Hepatocyte (in vitro differentiated cells): ENCODE data around the gene VANGL1. TPM values are rescaled to one million over a fixed set of nuclear protein-coding genes. Genes with fewer than 3 reads are reported as not detected.

Source experiments
- DNase-seq: peaks from one replicate; pipeline ENCODE4 v3.0.0-alpha.2; 2016; ENCODE audit warnings: low spot score
- H2AFZ ChIP-seq: fragments of 200-600 bp; sonication (generic); 2 replicates; pipeline ENCODE4 v1.6.0; 2016; ENCODE audit warnings: antibody characterized with exemption, mild to moderate bottlenecking
- H3K27ac ChIP-seq: fragments of 200-600 bp; sonication (generic); 2 replicates; pipeline ENCODE4 v1.5.1; 2016; ENCODE audit warnings: mild to moderate bottlenecking
- H3K27me3 ChIP-seq: fragments of 200-600 bp; sonication (generic); 2 replicates; pipeline ENCODE4 v1.6.1; 2016
- H3K36me3 ChIP-seq: fragments of 200-600 bp; sonication (generic); replicated peaks from 2 replicates; pipeline ENCODE4 v1.5.1; 2016; ENCODE audit warnings: low read depth; ENCODE audit not compliant: insufficient read depth
- H3K4me1 ChIP-seq: fragments of 200-600 bp; sonication (generic); 2 replicates; pipeline ENCODE4 v1.5.1; 2016; ENCODE audit warnings: mild to moderate bottlenecking, moderate library complexity; ENCODE audit not compliant: insufficient read depth
- H3K4me2 ChIP-seq: fragments of 200-600 bp; sonication (generic); 2 replicates; pipeline ENCODE4 v1.6.0; 2016
- H3K4me3 ChIP-seq: fragments of 200-600 bp; sonication (generic); 2 replicates; pipeline ENCODE4 v1.5.1; 2016; ENCODE audit warnings: mild to moderate bottlenecking
- H3K79me2 ChIP-seq: fragments of 200-600 bp; sonication (generic); 2 replicates; pipeline ENCODE4 v1.6.0; 2017; ENCODE audit warnings: mild to moderate bottlenecking
- H3K9me2 ChIP-seq: fragments of 200-600 bp; sonication (generic); replicated peaks from 2 replicates; pipeline ENCODE4 v1.6.0; 2017; ENCODE audit warnings: mild to moderate bottlenecking; ENCODE audit not compliant: insufficient read depth
- H3K9me3 ChIP-seq: fragments of 200-600 bp; sonication (generic); 2 replicates; pipeline ENCODE4 v1.5.1; 2016; ENCODE audit warnings: low read depth, mild to moderate bottlenecking
- H4K20me1 ChIP-seq: fragments of 200-600 bp; sonication (generic); 2 replicates; pipeline ENCODE4 v1.6.0; 2016; ENCODE audit warnings: mild to moderate bottlenecking; ENCODE audit not compliant: insufficient read depth, poor library complexity, severe bottlenecking
- EZH2 ChIP-seq: fragments of 200-600 bp; sonication (generic); IDR thresholded peaks from 2 replicates; pipeline ENCODE4 v1.6.1; 2016; ENCODE audit warnings: antibody characterized with exemption, mild to moderate bottlenecking, borderline replicate concordance
- EZH2phosphoT487 ChIP-seq: fragments of 200-600 bp; sonication (generic); IDR thresholded peaks from one replicate; pipeline ENCODE4 v1.6.1; 2018; ENCODE audit warnings: antibody characterized with exemption, mild to moderate bottlenecking, low read depth, moderate library complexity; ENCODE audit not compliant: unreplicated experiment, severe bottlenecking
- WGBS: methylation state at CpG from one replicate; pipeline ENCODE4 v1.1.6; 2016; ENCODE audit warnings: low lambda C conversion rate; ENCODE audit errors: missing lambda C conversion rate; 5-methylcytosine and 5-hydroxymethylcytosine counted together
- polyA plus RNA-seq: library from polyadenylated mRNA; unstranded; fragments of >200 nt; fragmentation: Nextera tagmentation; extraction: Ambion mirVana; gene quantifications from 2 replicates; pipeline ENCODE4 v1.2.1, GENCODE V29; 2016
- total RNA-seq: library from RNA; depleted of rRNA; stranded (reverse); fragments of >200 nt; gene quantifications from 2 replicates; pipeline ENCODE4 v1.2.3, GENCODE V29; 2014
- TF ChIP-seq, protein P1 (sequence below): fragments of 200-600 bp; sonication (generic); IDR thresholded peaks from 2 replicates; pipeline ENCODE4 v1.5.1; 2016; ENCODE audit warnings: antibody characterized with exemption, mild to moderate bottlenecking; ENCODE audit not compliant: poor library complexity

The VANGL1 gene
- total and polyA plus RNA-seq, 2 experiments from 2014 or later: 11.6 to 12.1 TPM

DNA sequence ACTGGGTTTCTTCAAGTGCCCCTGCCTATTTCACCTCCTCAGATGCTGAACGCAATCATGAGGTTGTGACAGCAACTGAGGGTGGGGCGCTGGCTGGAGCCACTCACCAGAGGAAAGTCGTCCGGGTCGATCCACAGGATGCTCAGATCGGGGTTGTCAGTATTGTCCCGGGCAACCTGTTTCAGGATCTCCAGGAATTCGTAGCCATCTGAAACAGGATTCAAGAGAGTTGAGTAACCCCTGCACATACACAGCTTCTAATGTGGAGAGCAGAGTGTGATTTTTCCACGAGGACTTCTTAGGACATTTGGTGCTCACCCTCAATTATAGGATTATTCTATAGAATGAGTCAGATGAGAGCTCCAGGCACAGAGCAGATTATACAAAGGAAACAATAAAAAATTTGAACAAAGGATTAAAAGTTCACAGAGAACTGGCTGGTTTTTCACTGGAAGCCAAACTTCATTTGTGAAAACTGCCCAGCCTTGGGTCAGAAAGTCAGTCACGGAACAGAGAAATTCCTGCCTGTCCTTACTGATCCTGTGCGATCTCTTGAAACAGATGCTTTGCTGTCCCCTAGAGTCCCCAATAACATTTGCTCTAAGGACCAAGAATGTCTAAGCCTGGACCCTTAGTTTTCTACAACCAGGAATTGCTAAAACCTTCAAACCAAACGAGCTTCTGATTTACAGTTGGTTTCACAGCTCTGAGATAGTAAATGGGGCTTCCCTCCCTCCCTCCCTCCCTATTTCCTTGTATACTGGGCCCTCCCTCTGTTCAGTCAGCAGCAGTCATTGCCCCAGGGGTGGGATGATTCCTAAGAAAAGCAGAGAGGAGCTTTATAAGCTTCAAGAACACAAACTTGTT is 63.5 kb downstream of the VANGL1 start:
- 79% methylated on average over 12 of the region's 12 CpGs for WGBS
- peak; percentile 36 for DNase-seq
- no peak overlapping the region for H2AFZ ChIP-seq
- no peaks in the 10 kb centered on the region for H3K79me2 ChIP-seq
- peak overlapping the region; percentile 15 for H3K27ac ChIP-seq
- H4K20me1 ChIP-seq: no peaks in the 10 kb centered on the region
- no peaks in the 10 kb centered on the region for H3K9me3 ChIP-seq
- TF ChIP-seq EZH2 (no peak), EZH2phosphoT487 (no peak)
- TF ChIP-seq, protein P1, sequence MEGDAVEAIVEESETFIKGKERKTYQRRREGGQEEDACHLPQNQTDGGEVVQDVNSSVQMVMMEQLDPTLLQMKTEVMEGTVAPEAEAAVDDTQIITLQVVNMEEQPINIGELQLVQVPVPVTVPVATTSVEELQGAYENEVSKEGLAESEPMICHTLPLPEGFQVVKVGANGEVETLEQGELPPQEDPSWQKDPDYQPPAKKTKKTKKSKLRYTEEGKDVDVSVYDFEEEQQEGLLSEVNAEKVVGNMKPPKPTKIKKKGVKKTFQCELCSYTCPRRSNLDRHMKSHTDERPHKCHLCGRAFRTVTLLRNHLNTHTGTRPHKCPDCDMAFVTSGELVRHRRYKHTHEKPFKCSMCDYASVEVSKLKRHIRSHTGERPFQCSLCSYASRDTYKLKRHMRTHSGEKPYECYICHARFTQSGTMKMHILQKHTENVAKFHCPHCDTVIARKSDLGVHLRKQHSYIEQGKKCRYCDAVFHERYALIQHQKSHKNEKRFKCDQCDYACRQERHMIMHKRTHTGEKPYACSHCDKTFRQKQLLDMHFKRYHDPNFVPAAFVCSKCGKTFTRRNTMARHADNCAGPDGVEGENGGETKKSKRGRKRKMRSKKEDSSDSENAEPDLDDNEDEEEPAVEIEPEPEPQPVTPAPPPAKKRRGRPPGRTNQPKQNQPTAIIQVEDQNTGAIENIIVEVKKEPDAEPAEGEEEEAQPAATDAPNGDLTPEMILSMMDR: no peak
- peaks cover 13% of the 10 kb centered on the region for H3K4me1 ChIP-seq
- H3K4me2 ChIP-seq: no peak overlapping the region
- H3K36me3 ChIP-seq: no peaks in the 10 kb centered on the region
- H3K9me2 ChIP-seq: no peaks in the 10 kb centered on the region
- no peaks in the 10 kb centered on the region for H3K27me3 ChIP-seq
- no peak overlapping the region for H3K4me3 ChIP-seq

DNA sequence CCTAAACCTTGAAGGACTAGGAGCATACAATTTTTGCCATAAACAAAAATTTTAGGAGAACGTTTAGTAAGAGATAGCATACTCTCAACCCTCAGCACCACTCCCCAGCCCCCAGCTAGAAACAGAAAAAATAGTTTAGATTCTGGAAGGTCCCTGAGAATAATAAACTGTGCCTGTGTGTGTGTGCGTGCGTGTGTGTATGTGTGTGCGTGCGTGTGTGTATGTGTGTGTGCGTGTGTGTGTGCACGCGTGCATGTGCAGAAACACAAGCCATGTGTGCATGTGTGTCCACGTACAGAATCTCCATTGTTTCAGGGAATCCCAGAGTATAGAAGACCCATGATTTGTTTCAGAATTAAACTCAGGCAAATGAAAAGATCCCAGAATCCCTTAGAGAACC is 64.2 kb downstream of the VANGL1 start:
- DNase-seq: no peak
- no peak overlapping the region for H2AFZ ChIP-seq
- H3K79me2 ChIP-seq: no peaks in the 10 kb centered on the region
- H3K9me2 ChIP-seq: no peaks in the 10 kb centered on the region
- no peak overlapping the region for H3K4me2 ChIP-seq
- H3K4me1 ChIP-seq: peaks cover 14% of the 10 kb centered on the region
- H3K4me3 ChIP-seq: no peak overlapping the region
- TF ChIP-seq EZH2phosphoT487 (no peak), EZH2 (no peak)
- TF ChIP-seq, protein P1: no peak
- H3K9me3 ChIP-seq: no peaks in the 10 kb centered on the region
- H3K27ac ChIP-seq: peak overlapping the region; percentile 16
- H4K20me1 ChIP-seq: no peaks in the 10 kb centered on the region
- H3K36me3 ChIP-seq: no peaks in the 10 kb centered on the region
- 71% methylated on average over 9 of the region's 9 CpGs for WGBS
- no peaks in the 10 kb centered on the region for H3K27me3 ChIP-seq

DNA sequence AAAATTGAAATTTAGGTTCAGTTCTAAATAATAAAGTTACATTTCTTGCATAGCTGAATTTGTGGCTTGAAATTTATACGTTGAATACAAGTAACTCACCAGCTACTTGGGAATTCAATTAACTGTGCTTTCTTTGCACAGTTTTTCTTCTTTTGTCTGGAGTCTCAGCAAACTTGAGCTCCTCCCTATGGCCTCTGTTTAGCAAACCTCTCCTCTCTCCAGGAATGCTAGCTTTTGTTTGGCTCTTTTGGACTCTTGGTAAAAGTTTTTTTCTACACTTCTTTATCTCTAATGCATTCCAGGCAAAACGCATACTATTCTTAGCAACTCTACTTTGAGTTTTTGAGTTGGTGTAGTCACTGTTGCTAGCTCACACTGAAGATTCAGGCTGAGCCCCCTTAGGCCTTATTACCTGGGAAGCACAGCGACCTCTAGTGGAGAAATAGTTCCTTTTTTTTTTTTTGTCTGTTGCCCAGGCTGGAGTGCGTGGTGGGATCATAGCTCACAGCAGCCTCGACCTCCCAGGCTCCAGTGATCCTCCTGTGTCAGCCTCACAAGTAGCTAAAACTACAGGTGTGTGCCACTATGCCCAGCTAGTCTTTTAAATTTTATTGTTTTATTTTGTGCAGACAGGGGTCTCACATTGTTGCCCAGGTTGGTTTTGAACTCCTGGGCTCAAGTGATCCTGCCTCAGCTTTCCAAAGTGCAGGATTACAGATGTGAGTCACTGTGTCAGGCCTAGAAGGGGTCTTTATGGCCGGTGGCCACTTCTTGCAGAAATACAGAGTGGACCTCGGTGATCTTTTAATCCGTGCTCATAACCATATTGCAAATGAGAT is 65.0 kb downstream of the VANGL1 start:
- no peaks in the 10 kb centered on the region for H3K36me3 ChIP-seq
- no peak overlapping the region for H3K4me3 ChIP-seq
- H3K9me3 ChIP-seq: no peaks in the 10 kb centered on the region
- TF ChIP-seq EZH2phosphoT487: no peak
- TF ChIP-seq, protein P1: peak; percentile 76
- DNase-seq: peak; percentile 72
- H3K4me2 ChIP-seq: no peak overlapping the region
- WGBS: 53% methylated on average over 8 of the region's 8 CpGs
- peak overlapping the region; percentile 16 for H3K27ac ChIP-seq
- H3K27me3 ChIP-seq: no peaks in the 10 kb centered on the region
- peaks cover 16% of the 10 kb centered on the region for H3K4me1 ChIP-seq
- no peaks in the 10 kb centered on the region for H3K79me2 ChIP-seq
- peak overlapping the region; percentile 14 for H2AFZ ChIP-seq
- H4K20me1 ChIP-seq: no peaks in the 10 kb centered on the region
- no peaks in the 10 kb centered on the region for H3K9me2 ChIP-seq
